H1 (cell line): ENCODE data around the gene RCL1. TPM values are rescaled to one million over a fixed set of nuclear protein-coding genes. Genes with fewer than 3 reads are reported as not detected.
"Not testable (repeated sequence)": the region's sequence is repeated elsewhere in the genome, so short reads cannot be mapped to it uniquely, and the experiment has no call there.

ENCODE experiments used
- CTCF ChIA-PET: fragments of 300-600 bp; sonication (Branson Sonifier 250); formaldehyde crosslinking; loops from one replicate; lab custom pipeline; 2021; ENCODE audit not compliant: partially characterized antibody; lab: Charles Lee
- POLR2A ChIA-PET: fragments of 300-600 bp; sonication (Branson Sonifier 250); formaldehyde crosslinking; loops from one replicate; lab custom pipeline; 2021; ENCODE audit warnings: inconsistent platforms; ENCODE audit not compliant: partially characterized antibody; lab: Charles Lee
- DNase-seq, 2 experiments: peaks; one replicate each; pipeline versions ENCODE4 v3.0.0 to v3.0.0-alpha.2; 2010 to 2022; ENCODE audit warnings: low spot score in 2 of 2, low read depth in 1 of 2, mixed read lengths in 1 of 2
- FAIRE-seq: peaks from 2 replicates; lab custom pipeline; 2011; peaks lifted over from hg19 to GRCh38; lab: Jason Lieb, UNC
- H2AFZ ChIP-seq: 2 replicates; pipeline ENCODE4 v1.8.1; 2012; ENCODE audit warnings: low read length, inconsistent platforms
- H2AK5ac ChIP-seq: 2 replicates; pipeline ENCODE4 v1.6.1; 2013; ENCODE audit warnings: low read depth, low read length
- H2BK120ac ChIP-seq: replicated peaks from 2 replicates; pipeline ENCODE3; 2013; ENCODE audit warnings: low read depth, low read length, inconsistent platforms
- H2BK12ac ChIP-seq: 2 replicates; pipeline ENCODE4 v1.6.1; 2013; ENCODE audit warnings: low read depth, low read length
- H2BK15ac ChIP-seq: 2 replicates; pipeline ENCODE4 v1.6.1; 2013; ENCODE audit warnings: low read length
- H2BK20ac ChIP-seq: 2 replicates; pipeline ENCODE4 v1.6.1; 2013; ENCODE audit warnings: low read length
- H2BK5ac ChIP-seq: 2 replicates; pipeline ENCODE4 v1.6.1; 2013; ENCODE audit warnings: low read depth, low read length
- H3K14ac ChIP-seq: 2 replicates; pipeline ENCODE4 v1.6.1; 2013; ENCODE audit warnings: inconsistent platforms; ENCODE audit not compliant: insufficient read length
- H3K18ac ChIP-seq: 2 replicates; pipeline ENCODE4 v1.6.1; 2013; ENCODE audit warnings: low read length; ENCODE audit errors: extremely low read depth
- H3K23ac ChIP-seq: 2 replicates; pipeline ENCODE4 v1.6.1; 2013; ENCODE audit warnings: inconsistent platforms; ENCODE audit not compliant: insufficient read length
- H3K23me2 ChIP-seq: 2 replicates; pipeline ENCODE4 v1.6.1; 2013; ENCODE audit warnings: low read depth, low read length
- H3K27ac ChIP-seq: 2 replicates; pipeline ENCODE4 v1.6.1; 2011; ENCODE audit warnings: low read depth, low read length, inconsistent platforms
- H3K27me3 ChIP-seq, 4 experiments: replicated peaks in 1 of 4; 1 replicate in 1 of 4; 2 replicates in 3 of 4; pipeline versions ENCODE4 v1.6.1 to v1.8.1; 2011 to 2013; ENCODE audit warnings: low read length in 3 of 4, mild to moderate bottlenecking in 3 of 4, inconsistent platforms in 2 of 4, mixed read lengths in 2 of 4, moderate library complexity in 1 of 4; ENCODE audit not compliant: control insufficient read depth in 3 of 4, insufficient read depth in 3 of 4; ENCODE audit errors: extremely low read depth in 1 of 4
- H3K36me3 ChIP-seq, 4 experiments: 2 replicates each; pipeline versions ENCODE4 v1.6.1 to v1.8.1; 2011 to 2013; ENCODE audit warnings: mild to moderate bottlenecking in 4 of 4, low read length in 3 of 4, moderate library complexity in 2 of 4, control low read depth in 1 of 4, inconsistent platforms in 1 of 4; ENCODE audit not compliant: insufficient read depth in 4 of 4, control insufficient read depth in 2 of 4
- H3K4ac ChIP-seq: replicated peaks from 2 replicates; pipeline ENCODE3; 2013; ENCODE audit warnings: low read length, low read depth, mixed read lengths, inconsistent platforms; ENCODE audit not compliant: insufficient read length
- H3K4me1 ChIP-seq, 4 experiments: replicated peaks in 1 of 4; 1 replicate in 1 of 4; 2 replicates in 3 of 4; pipeline versions ENCODE4 v1.6.1 to v1.8.1; 2011 to 2013; ENCODE audit warnings: low read length in 3 of 4, inconsistent platforms in 2 of 4, mixed read lengths in 1 of 4; ENCODE audit not compliant: insufficient read depth in 4 of 4, control insufficient read depth in 3 of 4
- H3K4me2 ChIP-seq, 2 experiments: 2 replicates each; pipeline versions ENCODE4 v1.6.1 to v1.8.1; 2011 to 2013; ENCODE audit warnings: low read depth in 2 of 2, low read length in 2 of 2, control low read depth in 1 of 2, inconsistent platforms in 1 of 2, mild to moderate bottlenecking in 1 of 2; ENCODE audit not compliant: insufficient read depth in 1 of 2
- H3K4me3 ChIP-seq, 4 experiments: fragments of 200-600, 300-600 bp in 1 of 4; sonication (generic), shearing (Covaris generic), sonication (Bioruptor Twin) in 1 of 4; 2 replicates each; pipeline versions ENCODE4 v1.5.1 to v1.8.1; 2011 to 2016; ENCODE audit warnings: low read length in 4 of 4, low read depth in 3 of 4, control low read depth in 2 of 4, inconsistent platforms in 2 of 4, mild to moderate bottlenecking in 2 of 4, mixed read lengths in 1 of 4, moderate library complexity in 1 of 4; ENCODE audit not compliant: insufficient read depth in 2 of 4; ENCODE audit errors: extremely low read depth in 1 of 4
- H3K56ac ChIP-seq: replicated peaks from 2 replicates; pipeline ENCODE3; 2013; ENCODE audit warnings: low read depth, mild to moderate bottlenecking, mixed read lengths, low read length, inconsistent platforms; ENCODE audit not compliant: insufficient read length
- H3K79me1 ChIP-seq: 2 replicates; pipeline ENCODE4 v1.6.1; 2013; ENCODE audit warnings: low read depth, low read length, control low read depth
- H3K79me2 ChIP-seq, 2 experiments: 2 replicates each; pipeline versions ENCODE4 v1.6.1 to v1.8.1; 2012 to 2013; ENCODE audit warnings: low read length in 2 of 2, mild to moderate bottlenecking in 2 of 2, inconsistent platforms in 1 of 2; ENCODE audit not compliant: insufficient read depth in 2 of 2, control insufficient read depth in 1 of 2
- H3K9ac ChIP-seq, 4 experiments: replicated peaks in 1 of 4; 1 replicate in 1 of 4; 2 replicates in 3 of 4; pipeline versions ENCODE4 v1.6.1 to v1.8.1; 2011 to 2013; ENCODE audit warnings: low read depth in 3 of 4, low read length in 3 of 4, control low read depth in 2 of 4, mild to moderate bottlenecking in 2 of 4, moderate library complexity in 2 of 4, inconsistent platforms in 1 of 4; ENCODE audit errors: extremely low read depth in 1 of 4
- H3K9me3 ChIP-seq, 2 experiments: 2 replicates each; pipeline versions ENCODE4 v1.6.1 to v1.8.1; 2012 to 2013; ENCODE audit warnings: mild to moderate bottlenecking in 2 of 2, moderate library complexity in 2 of 2, control low read depth in 1 of 2, inconsistent platforms in 1 of 2, low read depth in 1 of 2, low read length in 1 of 2, mixed read lengths in 1 of 2; ENCODE audit not compliant: insufficient read depth in 2 of 2
- H4K20me1 ChIP-seq, 2 experiments: replicated peaks in 1 of 2; 2 replicates each; pipeline versions ENCODE3 to v1.8.1; 2011 to 2013; ENCODE audit warnings: inconsistent platforms in 2 of 2, low read length in 2 of 2, mild to moderate bottlenecking in 1 of 2; ENCODE audit not compliant: insufficient read depth in 2 of 2, control insufficient read depth in 1 of 2
- H4K5ac ChIP-seq: 2 replicates; pipeline ENCODE4 v1.6.1; 2013; ENCODE audit warnings: low read length, low read depth, mixed read lengths, inconsistent platforms; ENCODE audit not compliant: insufficient read length
- H4K8ac ChIP-seq: 2 replicates; pipeline ENCODE4 v1.8.0; 2013; ENCODE audit warnings: mild to moderate bottlenecking, moderate library complexity, low read length, inconsistent platforms; ENCODE audit not compliant: insufficient read depth; ENCODE audit errors: extremely low read depth
- H4K91ac ChIP-seq: replicated peaks from 2 replicates; pipeline ENCODE3; 2013; ENCODE audit warnings: low read length, mixed read lengths, inconsistent platforms; ENCODE audit not compliant: insufficient read length
- WGBS, 2 experiments: shearing (Covaris generic) in 1 of 2; methylation state at CpG; one replicate each; pipeline versions ENCODE4 v1.1.6 to v1.1.7; 2013 to 2015; ENCODE audit warnings: low lambda C conversion rate in 2 of 2, mixed read lengths in 2 of 2, inconsistent platforms in 1 of 2, low coverage in 1 of 2, missing lambda C conversion rate in 1 of 2; ENCODE audit not compliant: insufficient replicate concordance in 2 of 2, insufficient coverage in 1 of 2, insufficient read length in 1 of 2; ENCODE audit errors: extremely low coverage in 1 of 2, missing lambda C conversion rate in 1 of 2; 5-methylcytosine and 5-hydroxymethylcytosine counted together
- polyA plus RNA-seq, 7 experiments: library from polyadenylated mRNA; depleted of rRNA in 3 of 7; stranded (reverse) in 5 of 7; unstranded in 2 of 7; fragments of >200 nt in 5 of 7; fragments of 200-250 nt in 2 of 7; gene quantifications; 1 replicate in 5 of 7; 2 replicates in 1 of 7; 4 replicates in 1 of 7; pipeline versions ENCODE4 v1.2.1 to v1.2.3, GENCODE V29; 2011 to 2013; ENCODE audit warnings: missing spikeins in 2 of 7, mixed read lengths in 2 of 7
- total RNA-seq: library from RNA; stranded (reverse); fragmentation: NEBNext Ultra II Directional; extraction: Animal tissue kit (Norgen Biotek cat#: 25700); gene quantifications from 2 replicates; pipeline ENCODE4 v1.2.1, GENCODE V29; 2021

RCL1 gene
- total and polyA plus RNA-seq, 2 of the 8 experiments (the other 6 are each of a cell fraction or from before 2014, with no cell fraction given) = 21.0 to 29.5 TPM

GRCh38 chr9:4899853-4900252 is 107.1 kb downstream of the RCL1 start:
- H3K36me3 ChIP-seq, H2AK5ac ChIP-seq, H3K14ac ChIP-seq, H2BK15ac ChIP-seq, H4K20me1 ChIP-seq, H3K9ac ChIP-seq, POLR2A ChIA-PET, H3K27me3 ChIP-seq, H3K18ac ChIP-seq, H3K79me2 ChIP-seq, H3K23ac ChIP-seq, H3K23me2 ChIP-seq, H3K79me1 ChIP-seq, DNase-seq, H3K4me1 ChIP-seq, H3K27ac ChIP-seq, H3K4me2 ChIP-seq, H2AFZ ChIP-seq, H4K5ac ChIP-seq, H2BK5ac ChIP-seq, H2BK120ac ChIP-seq, H2BK12ac ChIP-seq, H3K4me3 ChIP-seq, H3K4ac ChIP-seq, H3K9me3 ChIP-seq, H4K8ac ChIP-seq, H4K91ac ChIP-seq, FAIRE-seq, H2BK20ac ChIP-seq, H3K56ac ChIP-seq: not testable (repeated sequence)
- 88% methylated on average over 1 of the region's 1 CpG; no CpG with 5 or more reads in 1 of the 2 experiments for WGBS, 2 experiments
- CTCF ChIA-PET = interaction anchor here (1.0 to 1.1 kb wide), 2 partner anchors 17 to 34 kb away, joined by 3 to 4 read pairs; no protein-coding TSS in a partner anchor
